CD4-positive, alpha-beta T cell treated with Interleukin-4 for 4 hours (primary cell): ENCODE measurements around the gene TSACC.
"Not testable (repeated sequence)": the region's sequence is repeated elsewhere in the genome, so short reads cannot be mapped to it uniquely, and the experiment has no call there.

ENCODE experiments used
- DNase-seq: peaks from one replicate; pipeline ENCODE4 v3.0.0-alpha.2; 2020

TSACC gene

DNA sequence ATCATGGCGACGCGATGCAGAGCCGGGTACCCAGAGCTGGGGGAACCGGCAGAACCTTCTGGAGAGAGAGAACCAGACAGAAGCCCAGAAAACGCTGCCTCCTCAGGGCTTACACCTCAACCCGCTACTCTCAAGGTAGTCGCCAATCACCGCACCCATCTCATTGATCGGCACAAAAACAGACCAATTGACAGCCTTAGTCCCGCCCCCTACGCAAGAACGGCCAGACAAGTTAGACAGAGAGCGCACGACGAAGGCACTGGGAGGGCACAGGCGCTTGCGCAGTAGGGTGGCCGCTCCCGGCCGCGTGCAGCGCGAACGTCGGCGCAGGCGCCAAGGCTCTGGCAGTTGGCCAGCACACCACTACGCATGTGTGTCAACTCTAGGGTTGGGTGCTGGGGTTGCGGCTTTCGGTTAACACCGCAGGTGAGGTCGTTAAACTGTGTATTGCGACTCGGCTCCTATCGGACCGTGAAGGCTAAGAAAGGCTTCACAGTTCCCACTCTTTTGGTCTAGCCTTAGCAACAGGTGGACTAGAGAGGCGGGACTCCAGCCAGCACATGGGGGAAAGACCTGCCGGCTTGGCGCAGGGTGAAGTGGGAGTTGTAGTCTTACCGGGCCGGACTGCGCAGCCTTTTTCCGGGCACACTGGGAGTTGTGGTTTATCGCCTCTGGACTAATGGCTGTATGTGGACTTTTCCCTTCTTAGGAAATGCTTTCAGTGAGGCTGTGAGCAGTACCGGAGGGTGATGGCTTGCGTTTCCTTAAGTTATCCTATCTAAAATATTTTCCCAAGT lies at the start of gene TSACC, which contains the start of gene CCT3:
TSS of gene TSACC (plus strand) at position 347 of the 797 bp plus-strand sequence. CDS start 1,232 bp downstream, outside the sequence.
TSS of gene CCT3 (minus strand) at position 113 of the 797 bp plus-strand sequence. CDS start at position 5, 108 bp downstream.
- DNase-seq = peak; percentile 100

DNA sequence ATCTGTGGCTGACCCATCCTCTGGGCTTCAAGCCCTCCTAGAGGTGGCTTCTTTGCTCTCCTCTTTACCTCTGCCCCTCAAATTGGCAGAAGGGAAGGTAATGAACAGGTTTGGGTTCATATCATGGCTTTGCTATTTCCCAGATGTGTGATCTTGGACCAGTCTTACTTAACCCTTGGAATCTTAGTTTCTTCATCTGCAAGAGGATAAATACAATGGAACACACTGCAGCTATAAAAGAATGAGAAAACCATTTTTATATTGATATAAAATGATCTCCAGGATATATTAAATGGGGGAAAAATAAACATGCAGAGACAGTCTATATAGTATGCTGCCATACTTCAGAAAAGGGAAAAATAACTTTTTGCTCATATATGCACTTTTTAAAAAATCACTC lies 48.5 kb upstream of the TSACC start:
- no peak for DNase-seq

DNA sequence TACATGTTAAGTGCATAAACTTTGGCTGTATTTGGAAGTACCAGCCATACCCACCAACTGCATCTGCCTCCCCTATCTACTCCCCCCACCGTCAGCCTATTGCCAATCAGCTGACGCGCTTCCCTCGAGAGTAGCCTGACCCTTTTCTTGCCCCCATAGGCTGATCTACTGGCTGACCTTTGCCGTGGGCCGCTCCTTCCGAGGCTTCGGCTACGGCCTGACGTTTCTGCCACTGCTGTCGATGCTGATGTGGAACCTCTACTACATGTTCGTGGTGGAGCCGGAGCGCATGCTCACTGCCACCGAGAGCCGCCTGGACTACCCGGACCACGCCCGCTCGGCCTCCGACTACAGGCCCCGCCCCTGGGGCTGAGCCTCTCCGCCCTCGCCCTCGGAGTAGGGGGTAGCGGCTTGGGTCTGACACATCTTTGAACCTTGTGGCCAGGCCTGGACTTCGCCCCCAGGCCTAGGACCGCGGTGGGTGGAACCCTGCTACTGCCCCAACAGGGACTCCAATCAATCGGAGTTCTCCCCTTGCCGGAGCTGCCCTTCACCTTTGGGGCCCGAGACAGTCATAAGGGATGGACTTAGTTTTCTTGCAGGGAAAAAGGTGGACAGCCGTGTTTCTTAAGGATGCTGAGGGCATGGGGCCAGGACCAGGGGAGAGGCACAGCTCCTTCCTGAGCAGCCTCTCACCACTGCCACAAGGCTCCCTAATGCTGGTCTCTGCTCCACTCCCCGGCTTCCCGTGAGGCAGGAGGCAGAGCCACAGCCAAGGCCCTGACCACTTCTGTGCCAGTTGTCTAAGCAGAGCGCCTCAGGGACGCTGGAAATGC lies 46.9 kb upstream of the TSACC start:
- peak; percentile 10 for DNase-seq

DNA sequence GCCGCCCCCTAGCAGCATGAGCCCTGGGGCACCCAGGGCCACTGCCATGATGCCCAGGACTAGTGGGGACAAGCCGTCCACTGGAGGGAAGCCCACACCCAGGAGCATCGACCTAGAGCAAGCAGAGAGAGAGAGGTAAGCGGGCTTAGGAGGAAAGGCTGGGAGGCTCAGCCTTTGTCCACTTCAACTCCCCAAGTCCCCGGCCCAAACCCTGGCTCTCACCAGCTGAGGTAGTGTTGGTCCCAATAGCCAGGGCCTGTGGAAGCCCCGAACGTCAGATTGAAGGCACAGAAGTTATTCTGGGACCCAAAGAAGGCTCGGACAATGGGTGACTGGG lies 45.3 kb upstream of the TSACC start:
- no peak for DNase-seq

DNA sequence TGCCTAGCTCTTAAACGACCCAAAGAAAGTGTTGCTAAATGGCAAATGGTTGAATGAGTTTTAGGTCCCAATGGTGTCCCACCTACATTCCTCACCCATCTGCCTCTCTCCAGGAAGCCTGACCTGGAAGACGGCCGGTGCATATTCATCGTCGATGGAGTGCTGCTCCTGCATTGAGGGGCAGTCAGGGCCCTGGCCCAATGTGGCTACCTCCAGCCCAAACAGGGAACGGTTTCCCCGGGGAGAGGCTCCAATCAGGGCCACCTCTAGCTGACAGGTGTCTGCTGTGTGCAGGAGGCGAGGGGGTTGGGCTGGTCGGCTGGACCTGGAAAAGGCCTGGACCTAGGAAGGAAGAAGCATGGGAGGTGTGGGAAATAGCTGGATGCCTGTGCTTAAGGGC lies 44.4 kb upstream of the TSACC start:
- DNase-seq = no peak

DNA sequence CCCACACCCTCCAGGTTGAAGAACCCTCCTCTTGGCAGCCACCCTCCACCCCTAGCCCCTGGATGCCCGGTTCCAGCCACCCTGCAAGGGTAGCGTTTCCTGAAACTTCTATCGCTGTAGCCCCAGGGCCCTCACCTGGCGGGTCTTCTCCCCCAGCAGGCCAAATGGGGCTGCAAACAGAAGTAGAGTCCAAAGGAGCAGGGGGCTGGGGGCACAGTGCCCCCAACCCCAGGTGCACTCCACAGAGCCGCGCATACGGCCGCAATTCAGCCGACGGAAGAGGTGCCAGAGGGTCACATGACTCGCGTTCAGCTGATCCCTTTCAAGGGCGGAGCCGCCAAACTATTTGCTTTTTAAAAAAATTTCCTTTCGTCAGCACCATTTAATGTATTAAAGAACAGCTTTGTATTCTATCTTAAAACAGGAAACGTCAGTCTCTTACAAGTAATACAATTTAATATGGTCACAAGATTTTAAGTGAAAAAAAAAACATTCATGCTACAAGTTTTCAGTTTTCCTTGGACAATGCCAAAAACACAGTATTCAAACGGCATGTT lies 42.9 kb upstream of the TSACC start, which contains the start of gene GLMP:
TSS of gene GLMP (minus strand) at position 289 of the 557 bp plus-strand sequence. CDS start at position 255, 34 bp downstream.
- peak; percentile 57 for DNase-seq

DNA sequence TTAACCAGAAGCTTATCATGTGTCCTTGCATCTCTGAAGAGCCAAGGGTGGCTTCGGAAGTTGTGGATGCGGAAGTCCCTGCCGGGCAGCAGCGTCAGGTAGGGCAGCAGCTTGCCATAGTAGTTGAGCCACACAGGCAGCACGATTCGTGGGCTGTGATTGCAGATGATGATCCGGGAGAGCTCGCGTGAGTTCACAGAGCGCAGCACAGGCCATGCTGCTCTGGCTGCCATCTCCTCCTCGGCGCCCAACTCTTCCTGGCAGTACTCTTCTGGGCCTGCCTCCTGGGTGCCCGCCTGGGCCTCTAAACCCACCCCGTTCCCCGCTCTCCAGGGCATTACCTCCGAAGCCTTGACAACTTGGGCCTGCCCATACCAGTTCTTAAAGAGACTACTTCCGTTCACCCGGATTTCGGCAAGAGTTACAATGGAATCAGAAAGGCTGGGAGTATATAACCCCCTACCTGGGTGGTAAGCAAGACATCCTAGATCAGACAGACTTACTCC lies 39.4 kb upstream of the TSACC start, which contains the start of gene VHLL:
TSS of gene VHLL (minus strand) at position 456 of the 506 bp plus-strand sequence. CDS start at position 338, 118 bp downstream.
- no peak for DNase-seq

DNA sequence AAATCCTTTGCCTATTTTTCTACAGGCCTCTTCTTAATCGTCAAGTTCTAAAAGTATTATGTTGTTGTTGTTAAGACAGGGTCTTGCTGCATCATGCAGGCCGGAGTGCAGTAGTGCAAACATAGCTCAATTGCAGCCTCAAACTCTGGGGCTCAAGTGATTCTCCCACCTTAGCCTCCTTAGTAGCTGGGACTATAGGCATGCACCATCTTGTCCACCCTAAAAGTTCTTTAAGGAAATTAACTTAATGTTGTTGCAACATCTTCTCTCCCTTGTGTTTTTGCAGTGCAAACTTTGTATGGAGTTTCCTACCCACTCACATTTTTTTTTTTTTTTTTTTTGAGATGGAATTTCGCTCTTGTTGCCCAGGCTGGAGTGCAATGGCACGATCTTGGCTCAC lies 35.1 kb upstream of the TSACC start:
- no peak for DNase-seq

DNA sequence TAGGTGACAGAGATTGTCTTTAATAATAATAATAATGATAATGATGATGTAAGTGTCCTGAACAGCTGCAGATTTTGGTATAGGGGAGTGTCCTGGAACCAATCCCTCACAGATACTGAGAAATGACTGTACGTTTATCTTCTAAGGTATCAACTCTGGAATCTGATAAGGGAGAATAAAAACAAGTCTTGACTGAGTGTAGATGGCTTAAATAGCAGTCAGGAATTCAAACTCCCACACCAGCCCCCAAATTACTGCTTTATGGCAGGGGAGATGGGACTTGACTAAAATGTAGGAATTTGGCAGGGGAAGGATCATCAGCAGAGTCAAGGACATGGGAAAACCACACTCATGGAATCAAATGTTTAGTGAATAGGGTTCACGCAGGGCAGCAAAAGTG lies 33.1 kb upstream of the TSACC start:
- DNase-seq = no peak

DNA sequence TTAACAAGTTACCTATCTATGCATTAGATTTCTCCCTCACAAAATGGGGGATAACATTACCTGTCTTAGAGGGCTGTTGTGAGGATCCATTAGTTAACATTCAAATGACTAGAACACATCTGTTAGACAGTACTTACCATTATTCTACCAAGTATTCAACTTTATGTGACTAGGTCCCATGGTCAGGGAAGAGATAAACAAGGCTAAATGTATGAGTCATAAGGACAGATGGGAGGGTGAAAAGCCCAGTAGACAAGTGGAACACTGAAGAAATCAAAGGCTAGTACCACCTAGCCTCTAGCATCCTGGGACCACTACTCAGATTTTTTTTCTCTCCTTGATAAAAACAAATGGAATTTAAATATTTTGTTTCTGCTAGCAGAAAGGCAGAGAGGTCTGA lies 30.2 kb upstream of the TSACC start:
- DNase-seq = no peak

DNA sequence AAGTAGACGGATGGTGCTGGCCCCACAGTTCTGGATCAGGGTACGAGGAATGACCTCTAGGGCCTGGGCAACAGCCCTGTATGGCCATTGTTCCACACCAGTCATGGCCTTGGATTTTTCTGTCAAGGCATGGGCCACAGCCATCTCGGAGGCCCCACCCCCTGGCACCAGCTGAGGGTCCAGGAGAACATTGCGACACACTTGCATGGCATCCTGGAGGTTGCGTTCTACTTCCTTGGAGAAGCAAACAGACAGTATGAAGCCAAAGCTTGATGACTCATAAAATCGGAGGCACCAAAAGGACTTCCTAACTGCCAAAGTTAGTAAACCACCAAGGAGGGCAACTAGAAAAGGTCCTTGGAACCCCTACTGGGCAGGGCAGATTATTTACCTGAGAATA lies 27.4 kb upstream of the TSACC start:
- no peak for DNase-seq

DNA sequence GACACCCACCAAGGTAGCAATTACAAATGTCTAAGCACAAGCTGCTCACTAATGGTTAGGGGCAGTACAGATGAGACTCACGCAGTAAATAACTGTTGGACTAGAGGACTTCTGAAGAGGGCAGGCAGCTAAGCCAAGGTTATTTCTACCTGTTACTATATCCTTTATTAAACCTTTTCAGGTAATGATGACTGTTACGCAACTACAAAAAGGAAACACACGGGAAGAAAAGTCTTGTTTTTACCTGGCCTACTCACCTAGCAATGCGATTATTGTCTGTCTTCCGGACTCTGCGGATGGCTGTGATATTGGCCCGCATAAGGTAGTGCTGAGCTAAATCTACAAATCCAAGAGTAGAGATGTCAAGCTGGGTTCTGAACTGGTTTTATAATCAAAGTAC lies 21.4 kb upstream of the TSACC start:
- DNase-seq = no peak

DNA sequence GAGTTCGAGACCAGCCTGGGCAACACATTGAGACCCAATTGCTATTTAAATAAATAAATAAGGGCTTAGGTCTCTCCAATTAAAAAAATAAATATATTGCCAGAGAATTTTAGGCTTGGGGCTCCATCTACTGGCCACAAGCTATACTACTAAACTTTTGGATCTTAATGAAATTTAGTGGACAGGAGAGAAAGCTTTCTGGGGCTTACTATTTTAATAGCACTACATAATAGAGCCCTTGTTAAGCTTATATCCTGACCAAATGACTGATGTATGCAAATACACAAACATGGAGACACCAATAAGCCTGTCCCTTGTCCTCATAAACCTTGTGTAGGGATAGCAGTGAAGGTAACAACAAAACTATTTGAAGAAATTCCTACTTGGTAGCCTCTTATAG lies 18.7 kb upstream of the TSACC start:
- peak; percentile 21 for DNase-seq

DNA sequence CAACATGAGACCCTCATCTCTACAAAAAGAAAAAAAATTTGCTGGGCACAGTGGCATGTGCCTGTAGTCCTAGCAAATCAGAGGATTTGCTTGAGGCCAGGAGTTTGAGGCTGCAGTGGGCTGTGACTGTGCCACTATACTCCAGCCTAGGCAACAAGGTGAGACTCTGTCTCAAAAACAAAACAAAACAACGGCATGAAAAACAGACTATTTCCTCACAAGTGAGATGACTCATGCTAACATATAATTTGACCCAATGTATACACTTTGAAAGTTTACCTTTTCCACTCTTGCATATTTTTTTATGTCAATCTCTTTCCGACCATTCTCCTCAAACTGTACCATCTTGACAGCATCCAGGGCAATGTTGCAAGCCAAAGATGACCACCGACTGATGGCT lies 17.8 kb upstream of the TSACC start:
- DNase-seq = no peak

DNA sequence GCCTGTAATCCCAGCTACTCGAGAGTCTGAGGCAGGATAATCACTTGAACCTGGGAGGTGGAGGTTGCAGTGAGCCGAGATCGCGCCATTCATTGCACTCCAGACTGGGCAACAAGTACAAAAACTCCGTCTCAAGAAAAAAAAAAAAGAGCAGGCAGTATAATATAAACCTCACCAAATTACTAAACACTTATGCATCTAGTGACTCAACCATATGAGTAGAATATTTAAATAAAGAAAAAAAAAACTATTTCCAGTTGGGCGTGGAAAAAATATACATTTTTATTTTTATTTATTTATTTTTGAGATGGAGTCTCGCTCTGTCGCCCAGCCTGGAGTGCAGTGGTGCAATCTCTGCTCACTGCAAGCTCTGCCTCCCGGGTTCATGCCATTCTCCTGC lies 15.1 kb upstream of the TSACC start:
- DNase-seq = not testable (repeated sequence)

DNA sequence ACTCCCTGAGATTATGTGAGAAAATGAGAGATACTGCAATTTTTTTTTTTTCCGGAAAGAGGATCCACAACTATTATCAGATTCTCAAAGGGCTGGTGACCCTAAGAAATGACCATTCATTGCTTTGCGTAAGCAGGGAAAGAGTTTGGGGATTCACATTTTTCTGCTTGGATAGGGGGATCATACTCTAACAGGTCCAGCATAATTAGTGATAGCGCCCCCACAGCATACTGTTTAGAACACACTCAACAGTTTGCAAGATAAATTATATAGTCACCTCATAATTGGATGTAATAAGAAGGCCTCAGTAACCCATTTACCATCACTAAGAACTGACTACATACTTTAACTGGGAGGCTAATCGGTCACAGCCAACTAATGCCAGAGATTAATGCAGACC lies 2.1 kb upstream of the TSACC start:
- no peak for DNase-seq

DNA sequence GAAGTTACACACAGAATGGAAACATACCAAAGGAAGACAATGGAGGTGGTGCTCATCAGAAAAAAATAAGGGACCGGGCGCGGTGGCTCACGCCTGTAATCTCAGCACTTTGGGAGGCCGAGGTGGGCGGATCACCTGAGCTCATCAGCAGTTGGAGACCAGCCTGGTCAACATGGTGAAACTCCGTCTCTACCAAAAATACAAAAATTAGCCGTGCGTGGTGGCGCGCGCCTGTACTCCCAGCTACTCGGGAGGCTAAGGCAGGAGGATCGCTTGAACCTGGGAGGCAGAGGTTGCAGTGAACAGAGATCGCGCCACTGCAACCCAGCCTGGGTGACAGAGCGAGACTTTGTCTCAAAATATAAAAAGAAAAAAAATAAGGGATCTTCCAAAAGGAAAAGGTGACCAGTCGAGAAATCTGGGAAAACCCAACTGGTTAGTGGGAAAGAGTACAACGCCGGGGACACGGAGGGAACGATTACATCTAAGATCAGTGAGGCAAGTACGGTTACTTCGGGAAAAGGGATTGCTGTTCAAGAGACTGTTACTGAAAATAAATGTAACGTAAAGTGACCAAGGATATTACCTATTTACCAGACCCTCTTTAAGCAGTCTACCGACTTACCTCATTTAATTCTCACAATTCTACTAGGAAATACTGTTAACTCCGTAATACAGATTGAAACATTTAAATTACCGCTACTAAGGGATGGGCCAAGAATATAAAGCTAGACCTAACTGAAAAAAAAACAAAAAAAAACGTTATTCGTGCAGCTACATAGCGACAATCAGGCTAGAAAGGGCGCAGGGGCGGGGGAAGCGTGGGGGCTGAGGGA lies 1.1 kb upstream of the TSACC start:
- DNase-seq = no peak

DNA sequence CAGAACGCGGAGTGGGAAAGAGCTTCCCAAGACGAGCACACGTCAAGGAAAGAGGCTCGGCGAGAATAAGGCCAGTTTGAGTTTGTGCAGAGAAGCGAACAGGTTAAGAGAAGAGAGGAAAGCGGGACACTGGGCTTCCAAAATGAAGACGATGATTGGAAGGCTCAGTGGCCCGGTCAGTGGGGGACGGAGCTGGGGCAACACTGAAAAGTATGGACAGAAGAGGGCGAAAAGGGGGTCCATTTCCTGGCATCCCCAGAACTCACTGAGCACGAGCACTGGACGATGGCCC lies 492 bp upstream of the TSACC start:
- no peak for DNase-seq

DNA sequence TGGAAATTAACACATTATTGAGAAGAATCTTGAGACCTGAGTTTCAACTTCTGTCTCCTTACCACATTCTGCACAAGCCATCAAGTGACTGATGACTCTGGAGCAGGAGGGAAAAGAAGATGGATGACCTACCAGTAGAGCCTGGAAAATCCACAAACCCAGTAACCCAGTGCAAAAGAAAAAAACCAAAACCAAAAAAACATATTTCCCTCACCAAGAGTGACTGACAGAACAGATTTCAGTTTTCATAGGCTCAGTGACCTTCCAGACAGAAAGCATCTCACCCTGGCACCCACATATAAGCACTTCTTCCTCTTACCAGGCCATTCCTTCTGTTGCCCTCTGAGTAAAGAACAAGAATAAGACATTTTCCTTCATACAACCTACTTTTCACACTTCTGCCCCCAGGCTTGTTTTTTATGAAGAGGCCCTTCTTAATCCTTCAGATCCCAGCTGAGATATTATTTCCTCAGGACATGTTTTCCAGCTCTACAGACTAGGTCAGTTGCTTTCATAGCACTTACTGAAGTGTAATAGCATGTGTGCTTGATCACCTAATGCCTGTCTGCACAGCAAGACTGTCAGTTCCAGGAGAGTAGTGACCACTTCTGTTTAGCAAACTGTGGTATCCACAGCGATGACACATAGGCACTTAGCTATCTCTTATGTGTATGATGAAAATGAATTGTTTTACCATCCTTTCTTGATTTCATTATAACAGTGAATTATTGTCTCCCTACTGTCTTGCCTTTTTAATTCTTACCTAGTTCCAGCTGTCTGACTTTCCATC lies 4.0 kb downstream of the TSACC start:
- no peak for DNase-seq

DNA sequence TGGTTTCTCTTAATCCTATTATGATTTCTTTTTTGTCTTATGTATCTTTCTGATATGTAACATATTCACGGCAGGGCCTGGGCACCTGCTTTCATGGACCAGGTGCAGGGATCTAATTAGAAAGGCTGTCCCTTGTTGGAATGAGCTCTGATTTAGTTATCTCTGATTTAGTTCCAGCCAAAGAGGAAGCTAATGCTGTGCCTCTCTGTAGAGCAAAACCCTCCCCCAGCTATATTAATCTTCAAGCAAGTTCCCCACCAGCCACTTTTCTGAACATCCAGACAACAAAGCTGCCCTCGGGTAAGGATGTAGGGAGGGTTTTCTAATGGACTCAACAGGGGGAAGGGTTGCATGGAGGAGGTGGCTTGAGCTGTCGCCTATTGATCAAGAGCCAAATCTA lies 6.1 kb downstream of the TSACC start:
- no peak for DNase-seq

DNA sequence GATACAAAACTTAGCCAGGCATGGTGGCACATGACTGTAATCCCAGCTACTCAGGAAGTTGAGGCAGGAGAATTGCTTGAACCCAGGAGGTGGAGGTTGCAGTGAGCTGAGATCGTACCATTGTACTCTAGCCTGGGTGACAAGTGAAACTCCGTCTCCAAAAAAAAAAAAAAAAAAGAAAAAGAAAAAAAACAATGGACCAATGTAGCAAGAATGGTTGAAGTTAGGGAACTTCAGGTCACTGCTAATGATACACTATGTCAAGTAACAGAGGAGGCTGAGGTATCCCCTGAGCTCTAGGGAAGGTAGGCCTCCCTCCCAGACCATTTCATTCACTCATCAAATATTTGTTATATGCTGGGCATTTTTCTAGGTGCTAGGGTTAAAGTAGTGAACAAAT lies 7.7 kb downstream of the TSACC start:
- not testable (repeated sequence) for DNase-seq

DNA sequence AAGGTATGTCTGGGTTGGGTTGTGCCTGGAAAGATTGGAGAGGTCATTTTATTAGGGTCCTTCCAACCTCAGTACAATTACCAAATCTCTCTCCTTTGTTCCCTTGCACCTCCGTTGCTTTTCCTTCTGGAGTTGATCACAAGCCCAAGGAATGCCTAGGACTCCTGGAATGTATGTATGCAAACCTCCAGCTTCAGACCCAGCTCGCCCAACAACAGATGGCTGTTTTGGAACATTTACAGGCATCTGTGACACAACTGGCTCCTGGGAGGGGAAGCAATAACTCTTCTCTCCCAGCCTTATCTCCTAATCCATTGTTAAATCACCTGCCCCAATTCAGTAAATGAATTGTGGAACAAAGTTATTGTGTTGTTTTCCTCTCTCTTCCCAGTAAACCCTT lies 8.3 kb downstream of the TSACC start:
- DNase-seq = no peak
